ENCODE measurements around the gene FAM229A. TPM values are rescaled to one million over a fixed set of nuclear protein-coding genes. Genes with fewer than 3 reads are reported as not detected.

The FAM229A gene
- total and polyA plus RNA-seq, 9 of the 15 experiments (the other 6 are each of a cell fraction or from before 2014, with no cell fraction given), result 0.04 to 21.6 (median 7.4) TPM

GRCh38 chr1:32311709-32312393, 50.4 kb downstream of the FAM229A start (continued):
- TF ChIP-seq, protein P1, sequence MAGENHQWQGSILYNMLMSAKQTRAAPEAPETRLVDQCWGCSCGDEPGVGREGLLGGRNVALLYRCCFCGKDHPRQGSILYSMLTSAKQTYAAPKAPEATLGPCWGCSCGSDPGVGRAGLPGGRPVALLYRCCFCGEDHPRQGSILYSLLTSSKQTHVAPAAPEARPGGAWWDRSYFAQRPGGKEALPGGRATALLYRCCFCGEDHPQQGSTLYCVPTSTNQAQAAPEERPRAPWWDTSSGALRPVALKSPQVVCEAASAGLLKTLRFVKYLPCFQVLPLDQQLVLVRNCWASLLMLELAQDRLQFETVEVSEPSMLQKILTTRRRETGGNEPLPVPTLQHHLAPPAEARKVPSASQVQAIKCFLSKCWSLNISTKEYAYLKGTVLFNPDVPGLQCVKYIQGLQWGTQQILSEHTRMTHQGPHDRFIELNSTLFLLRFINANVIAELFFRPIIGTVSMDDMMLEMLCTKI (IDR thresholded peaks at IDR 0.05; ENCODE audit: partially characterized antibody), result no peak
- no peak for TF ChIP-seq SPI1 (IDR thresholded peaks at IDR 0.05; ENCODE audit: borderline replicate concordance, low read depth, low read length)
- no peak for TF ChIP-seq ZBTB7A (IDR thresholded peaks at IDR 0.05; ENCODE audit: borderline replicate concordance, control insufficient read depth, low read depth, low read length)
- no peak for TF ChIP-seq ZNF57 (CRISPR knock-in tag; IDR thresholded peaks at IDR 0.05)
- TF ChIP-seq HMGN3 (IDR thresholded peaks at IDR 0.05; ENCODE audit: borderline replicate concordance, extremely low read depth, insufficient read length, low read depth, low read length), result no peak
- no peak; the same call in 1 of the 2 replicates for TF ChIP-seq ZNF239 (CRISPR knock-in tag; IDR thresholded peaks at IDR 0.05)
- no peak for TF ChIP-seq BCLAF1 (IDR thresholded peaks at IDR 0.05; ENCODE audit: borderline replicate concordance in 1 of 2, control insufficient read depth in 1 of 2, low read depth in 2 of 2, low read length in 1 of 2)
- no peak for TF ChIP-seq FOXJ2 (tag; IDR thresholded peaks at IDR 0.05)
- TF ChIP-seq NR2C1 (IDR thresholded peaks at IDR 0.05), result no peak
- TF ChIP-seq NR2C1 (tag; IDR thresholded peaks at IDR 0.05), result peak; percentile 62
- no peak for TF ChIP-seq RBM22 (IDR thresholded peaks at IDR 0.05; ENCODE audit: low read depth, low read length, poor library complexity, severe bottlenecking)
- no peak for TF ChIP-seq ATF1 (CRISPR knock-in tag; IDR thresholded peaks at IDR 0.05)
- TF ChIP-seq ATF1 (tag; IDR thresholded peaks at IDR 0.05), result no peak
- no peak for TF ChIP-seq PBX2 (CRISPR knock-in tag; IDR thresholded peaks at IDR 0.05; ENCODE audit: low read depth)
- peak; percentile 31; the same call in 1 of the 2 replicates for TF ChIP-seq PBX2 (tag; conservative IDR thresholded peaks at IDR 0.05; ENCODE audit: low read depth)
- no peak for TF ChIP-seq ETV1 (tag; conservative IDR thresholded peaks at IDR 0.05; ENCODE audit: low read depth)
- TF ChIP-seq KAT2B (IDR thresholded peaks at IDR 0.05; ENCODE audit: low read depth, low read length), result no peak
- TF ChIP-seq NONO (IDR thresholded peaks at IDR 0.05; ENCODE audit: low read depth in 2 of 2, low read length in 1 of 2), result no peak
- no peak for TF ChIP-seq HDAC6 (IDR thresholded peaks at IDR 0.05; ENCODE audit: low read depth, low read length)
- no peak for TF ChIP-seq GTF2B (IDR thresholded peaks at IDR 0.05; ENCODE audit: extremely low read depth, insufficient read length)

Data from K562 (cell line).